ENCODE results near the gene CANT1. TPM values are rescaled to one million over a fixed set of nuclear protein-coding genes. Genes with fewer than 3 reads are reported as not detected.

CANT1 gene
- total RNA-seq, 1 experiment from 2014 or later: 86.4 TPM

DNA sequence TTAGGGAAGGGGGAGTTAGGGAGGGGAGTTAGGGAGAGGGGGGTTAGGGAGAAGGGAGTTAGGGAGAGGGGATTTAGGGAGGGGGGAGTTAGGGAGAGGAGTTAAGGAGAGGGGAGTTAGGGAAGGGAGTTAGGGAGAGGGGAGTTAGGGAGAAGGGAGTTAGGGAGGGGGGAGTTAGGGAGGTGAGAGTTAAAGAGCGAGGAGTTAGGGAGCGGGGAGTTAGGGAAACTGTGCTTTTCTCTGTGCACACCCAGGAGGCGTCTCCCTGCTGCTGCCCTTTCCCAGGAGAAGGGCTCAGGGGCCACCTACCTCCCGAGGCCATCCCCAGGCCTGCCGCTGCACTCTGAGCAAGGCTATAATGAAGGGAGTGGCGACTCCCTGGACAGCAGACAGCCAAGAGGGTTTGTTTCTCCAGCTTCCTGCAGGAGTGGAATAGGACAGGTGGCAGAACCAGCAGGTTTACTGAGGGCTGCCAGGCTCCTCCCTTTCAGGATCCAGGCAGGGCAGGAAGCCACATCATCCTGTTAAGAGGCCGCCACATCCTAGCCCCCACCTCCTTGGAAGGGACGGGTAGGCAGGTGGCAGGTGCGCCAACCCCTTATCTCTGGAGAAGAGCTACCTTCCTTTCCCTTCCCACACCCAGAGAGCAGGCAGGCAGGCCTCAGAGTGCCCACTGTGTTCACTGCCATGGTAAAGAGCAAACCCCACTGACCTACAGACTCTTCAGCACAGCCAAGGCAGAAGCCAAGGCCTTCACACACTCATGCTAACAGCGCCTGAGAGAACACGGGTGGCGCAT is 4.3 kb downstream of the CANT1 start:
- H3K27me3 ChIP-seq (replicated peaks; ENCODE audit: control insufficient read depth, insufficient read depth, low read length): no peaks in the 10 kb centered on the region
- BruUV-seq (replicated peaks): no TSS peak
- Mint-ChIP-seq H3K27me3 (ENCODE audit: insufficient read depth, unreplicated experiment) (no peaks in the 10 kb centered on the region), H3K27ac (ENCODE audit: unreplicated experiment) (no peak overlapping the region), H3K36me3 (ENCODE audit: insufficient read depth, unreplicated experiment) (peaks cover 27% of the 10 kb centered on the region), H3K9me3 (ENCODE audit: unreplicated experiment) (no peaks in the 10 kb centered on the region), H3K4me3 (ENCODE audit: unreplicated experiment) (no peak overlapping the region), H3K4me1 (ENCODE audit: low read depth, unreplicated experiment) (peaks cover 25% of the 10 kb centered on the region)
- H3K9me3 ChIP-seq: no peaks in the 10 kb centered on the region
- TF ChIP-seq, protein P1, sequence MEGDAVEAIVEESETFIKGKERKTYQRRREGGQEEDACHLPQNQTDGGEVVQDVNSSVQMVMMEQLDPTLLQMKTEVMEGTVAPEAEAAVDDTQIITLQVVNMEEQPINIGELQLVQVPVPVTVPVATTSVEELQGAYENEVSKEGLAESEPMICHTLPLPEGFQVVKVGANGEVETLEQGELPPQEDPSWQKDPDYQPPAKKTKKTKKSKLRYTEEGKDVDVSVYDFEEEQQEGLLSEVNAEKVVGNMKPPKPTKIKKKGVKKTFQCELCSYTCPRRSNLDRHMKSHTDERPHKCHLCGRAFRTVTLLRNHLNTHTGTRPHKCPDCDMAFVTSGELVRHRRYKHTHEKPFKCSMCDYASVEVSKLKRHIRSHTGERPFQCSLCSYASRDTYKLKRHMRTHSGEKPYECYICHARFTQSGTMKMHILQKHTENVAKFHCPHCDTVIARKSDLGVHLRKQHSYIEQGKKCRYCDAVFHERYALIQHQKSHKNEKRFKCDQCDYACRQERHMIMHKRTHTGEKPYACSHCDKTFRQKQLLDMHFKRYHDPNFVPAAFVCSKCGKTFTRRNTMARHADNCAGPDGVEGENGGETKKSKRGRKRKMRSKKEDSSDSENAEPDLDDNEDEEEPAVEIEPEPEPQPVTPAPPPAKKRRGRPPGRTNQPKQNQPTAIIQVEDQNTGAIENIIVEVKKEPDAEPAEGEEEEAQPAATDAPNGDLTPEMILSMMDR (IDR thresholded peaks at IDR 0.05; ENCODE audit: insufficient read depth in 1 of 2, low read depth in 1 of 2, low read length in 1 of 2, severe bottlenecking in 1 of 2, unreplicated experiment in 1 of 2): no peak
- H3K4me1 ChIP-seq: peaks cover 21% of the 10 kb centered on the region
- CTCF ChIA-PET: no interaction called here
- no peak overlapping the region for H3K4me3 ChIP-seq (ENCODE audit: low read depth, low read length)
- DNase-seq: peak in 1 of 2 experiments; percentile 45
- H3K36me3 ChIP-seq (ENCODE audit: control insufficient read depth, insufficient read depth, low read length): peaks cover 4% of the 10 kb centered on the region; the same call in 1 of the 2 replicates
- POLR2A ChIA-PET: no interaction called here
- intact Hi-C loops (cut with micrococcal nuclease; ENCODE audit: unreplicated experiment): no loop called here

- ChIA-PET POLR2A (interaction anchor here (0.6 kb wide), 1 partner anchor 238 kb away, joined by 6 read pairs; no protein-coding TSS in a partner anchor), CTCF (no interaction called here)
- TF ChIP-seq, protein P1 (IDR thresholded peaks at IDR 0.05; ENCODE audit: insufficient read depth in 1 of 2, low read depth in 1 of 2, low read length in 1 of 2, severe bottlenecking in 1 of 2, unreplicated experiment in 1 of 2): no peak
- H3K4me1 ChIP-seq: peaks cover 13% of the 10 kb centered on the region
- no peak overlapping the region for H3K4me3 ChIP-seq (ENCODE audit: low read depth, low read length)
- H3K27me3 ChIP-seq (replicated peaks; ENCODE audit: control insufficient read depth, insufficient read depth, low read length): no peaks in the 10 kb centered on the region
- H3K9me3 Mint-ChIP-seq (ENCODE audit: unreplicated experiment): no peaks in the 10 kb centered on the region
- H3K4me1 Mint-ChIP-seq (ENCODE audit: low read depth, unreplicated experiment): peaks cover 22% of the 10 kb centered on the region
- H3K36me3 ChIP-seq (ENCODE audit: control insufficient read depth, insufficient read depth, low read length): peaks cover 4% of the 10 kb centered on the region; the same call in 1 of the 2 replicates
- BruUV-seq (replicated peaks): no TSS peak
- H3K9me3 ChIP-seq: no peaks in the 10 kb centered on the region
- H3K36me3 Mint-ChIP-seq (ENCODE audit: insufficient read depth, unreplicated experiment): peaks cover 31% of the 10 kb centered on the region
- intact Hi-C loops (cut with micrococcal nuclease; ENCODE audit: unreplicated experiment): no loop called here
- H3K27ac Mint-ChIP-seq (ENCODE audit: unreplicated experiment): no peak overlapping the region
- DNase-seq: peak in 1 of 2 experiments; percentile 26
- no peak overlapping the region for H3K4me3 Mint-ChIP-seq (ENCODE audit: unreplicated experiment)
- no peaks in the 10 kb centered on the region for H3K27me3 Mint-ChIP-seq (ENCODE audit: insufficient read depth, unreplicated experiment)
Observed at GRCh38 chr17:79003661-79004411, 5.7 kb downstream of the CANT1 start.

GRCh38 chr17:79002796-79003593 is 6.6 kb downstream of the CANT1 start:
- intact Hi-C loops (cut with micrococcal nuclease; ENCODE audit: unreplicated experiment): no loop called here
- H3K27me3 Mint-ChIP-seq (ENCODE audit: insufficient read depth, unreplicated experiment): no peaks in the 10 kb centered on the region

More at GRCh38 chr17:79002796-79003593, 6.6 kb downstream of the CANT1 start:
- ChIA-PET CTCF (no interaction called here), POLR2A (interaction anchor here (0.6 kb wide), 1 partner anchor 237 kb away, joined by 6 read pairs; no protein-coding TSS in a partner anchor)
- peaks cover 34% of the 10 kb centered on the region for H3K36me3 Mint-ChIP-seq (ENCODE audit: insufficient read depth, unreplicated experiment)
- H3K27me3 ChIP-seq (replicated peaks; ENCODE audit: control insufficient read depth, insufficient read depth, low read length): no peaks in the 10 kb centered on the region
- TF ChIP-seq, protein P1 (IDR thresholded peaks at IDR 0.05; ENCODE audit: insufficient read depth in 1 of 2, low read depth in 1 of 2, low read length in 1 of 2, severe bottlenecking in 1 of 2, unreplicated experiment in 1 of 2): no peak
- H3K4me1 Mint-ChIP-seq (ENCODE audit: low read depth, unreplicated experiment): peaks cover 14% of the 10 kb centered on the region
- peaks cover 5% of the 10 kb centered on the region for H3K4me1 ChIP-seq
- DNase-seq: peak in 1 of 2 experiments; percentile 31
- no peak overlapping the region for H3K27ac Mint-ChIP-seq (ENCODE audit: unreplicated experiment)
- no peaks in the 10 kb centered on the region for H3K9me3 Mint-ChIP-seq (ENCODE audit: unreplicated experiment)
- H3K9me3 ChIP-seq: no peaks in the 10 kb centered on the region
- H3K36me3 ChIP-seq (ENCODE audit: control insufficient read depth, insufficient read depth, low read length): peaks cover 3% of the 10 kb centered on the region; the same call in 1 of the 2 replicates
- no TSS peak for BruUV-seq (replicated peaks)
- no peak overlapping the region for H3K4me3 Mint-ChIP-seq (ENCODE audit: unreplicated experiment)
- H3K4me3 ChIP-seq (ENCODE audit: low read depth, low read length): no peak overlapping the region
